GM03348 (cell line): ENCODE results near the gene FIGN.

Experiments
- DNase-seq: peaks from one replicate; pipeline ENCODE4 v3.0.0; 2012; ENCODE audit warnings: low spot score

FIGN gene

GRCh38 chr2:163736433-163737189, 803 bp upstream of the FIGN start:
- peak; percentile 77 for DNase-seq

GRCh38 chr2:163734881-163735684, 725 bp downstream of the FIGN start:
- no peak for DNase-seq

DNA sequence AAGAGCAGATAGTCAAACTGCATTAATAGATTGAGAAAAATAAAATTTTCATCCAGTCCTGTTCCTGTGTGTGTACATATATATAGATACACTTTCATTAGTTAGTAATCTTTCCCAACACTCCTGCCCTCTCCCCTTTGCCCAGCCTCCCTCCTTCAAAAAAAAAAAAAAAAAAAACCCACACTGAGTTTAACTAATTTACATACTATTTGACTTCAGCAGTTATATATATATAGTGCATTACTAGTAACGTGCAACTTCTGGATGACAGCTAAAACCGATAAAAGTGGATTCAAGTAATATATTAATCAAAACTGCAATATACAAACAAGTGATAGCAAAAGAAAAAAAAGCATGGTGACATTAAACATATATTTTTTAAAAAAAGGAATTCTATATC, 1.4 kb downstream of the FIGN start:
- DNase-seq = no peak

DNA sequence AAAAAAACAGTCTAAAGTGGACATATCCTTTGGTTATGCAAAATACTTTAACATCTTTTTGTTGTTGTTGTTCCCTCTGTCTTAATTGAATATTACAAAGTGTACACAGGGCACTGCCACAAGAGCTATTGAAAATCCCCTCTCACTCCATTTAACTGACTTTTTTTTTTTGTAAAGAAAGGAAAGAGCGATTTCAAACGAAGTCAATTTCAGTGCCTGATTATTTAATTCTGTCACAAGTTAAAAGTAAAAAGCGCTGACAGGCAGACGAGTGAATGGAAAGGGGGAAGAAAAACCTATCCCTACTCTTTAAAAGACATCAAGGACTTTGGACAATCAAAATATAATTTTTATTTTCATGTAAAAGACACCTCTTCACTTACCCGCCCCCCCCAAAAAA, 1.9 kb downstream of the FIGN start:
- no peak for DNase-seq

DNA sequence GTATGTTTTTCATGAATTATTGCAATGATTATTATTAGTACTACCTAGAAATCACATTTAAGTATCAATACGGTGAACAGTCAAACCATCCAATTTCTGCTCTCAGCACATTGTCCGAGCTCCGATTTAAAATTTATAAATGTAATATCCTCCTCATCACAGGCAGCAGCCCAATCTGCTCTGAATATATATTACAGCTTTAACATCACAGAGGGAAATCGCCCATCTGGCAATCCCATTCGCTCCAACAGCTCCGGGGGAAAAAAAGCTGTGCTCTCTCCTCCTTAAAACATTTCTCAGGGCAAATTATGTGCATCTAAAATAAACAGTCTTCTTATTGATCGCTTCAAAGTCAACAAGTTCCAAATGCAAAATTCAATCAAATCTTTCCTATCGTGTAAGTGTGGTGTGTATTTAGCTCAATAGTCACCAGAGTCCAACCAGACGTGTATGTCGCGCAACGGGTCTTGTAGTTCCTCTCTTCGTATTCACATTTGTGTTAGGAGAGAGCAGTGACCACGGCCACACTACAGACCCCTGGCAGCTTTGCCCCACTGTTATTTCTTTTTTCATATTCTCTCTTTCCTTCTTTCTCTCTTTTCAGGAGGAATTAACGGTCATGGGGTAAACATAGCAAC, 2.4 kb downstream of the FIGN start:
- no peak for DNase-seq

GRCh38 chr2:163732727-163733126, 3.1 kb downstream of the FIGN start:
- DNase-seq = no peak

- no peak for DNase-seq
Measured at GRCh38 chr2:163731735-163732134, 4.1 kb downstream of the FIGN start.

- no peak for DNase-seq
Measured at GRCh38 chr2:163730556-163730955, 5.3 kb downstream of the FIGN start.

DNA sequence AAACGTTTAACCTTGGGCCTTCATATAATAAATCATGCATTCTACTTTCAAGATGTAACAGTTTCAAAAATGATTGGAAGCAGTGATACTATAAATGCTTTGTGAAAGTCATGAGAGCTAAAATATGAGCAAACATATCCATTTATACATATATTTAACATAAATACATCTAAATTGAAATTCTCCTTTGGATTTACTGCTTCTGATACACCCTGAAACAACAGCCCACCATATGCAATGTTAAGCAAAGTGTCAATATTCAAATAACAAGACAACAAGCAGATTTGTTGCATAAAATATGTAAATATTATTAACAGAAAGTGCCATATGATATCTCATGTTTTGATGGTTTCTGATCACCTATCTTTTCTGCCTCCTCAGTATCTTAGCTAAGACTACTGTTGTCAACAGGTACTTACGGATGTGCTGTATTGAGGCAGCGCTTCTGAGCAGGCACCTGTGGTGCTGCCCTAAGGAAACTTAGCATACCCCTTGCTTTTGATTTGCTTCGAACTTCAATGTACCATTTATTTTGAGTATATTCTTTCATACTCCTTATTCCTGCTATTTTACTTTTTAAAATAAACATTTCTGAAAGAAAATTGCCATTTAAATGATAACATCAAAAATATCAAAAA, 6.1 kb downstream of the FIGN start:
- DNase-seq = no peak

GRCh38 chr2:163723881-163724280, 11.9 kb downstream of the FIGN start:
- DNase-seq = no peak

DNA sequence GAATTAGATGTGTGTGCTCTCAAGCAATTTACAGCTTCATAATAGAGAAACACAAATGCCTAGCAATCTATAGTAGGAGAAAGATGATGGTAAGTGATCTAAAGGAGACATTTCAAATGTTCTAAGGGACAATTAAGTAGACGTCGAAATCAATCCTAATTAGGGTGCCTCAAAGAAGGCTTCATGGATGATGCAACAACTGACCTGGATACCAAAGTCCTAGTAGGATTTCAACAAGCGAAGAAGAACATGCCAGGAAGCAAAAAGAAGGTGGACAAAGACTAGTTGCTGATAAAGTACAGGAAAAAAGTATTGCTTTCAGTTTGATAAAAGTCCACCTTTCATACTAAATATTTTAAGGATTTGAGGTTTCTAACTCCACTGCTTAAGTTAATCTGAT, 12.5 kb downstream of the FIGN start:
- no peak for DNase-seq

DNA sequence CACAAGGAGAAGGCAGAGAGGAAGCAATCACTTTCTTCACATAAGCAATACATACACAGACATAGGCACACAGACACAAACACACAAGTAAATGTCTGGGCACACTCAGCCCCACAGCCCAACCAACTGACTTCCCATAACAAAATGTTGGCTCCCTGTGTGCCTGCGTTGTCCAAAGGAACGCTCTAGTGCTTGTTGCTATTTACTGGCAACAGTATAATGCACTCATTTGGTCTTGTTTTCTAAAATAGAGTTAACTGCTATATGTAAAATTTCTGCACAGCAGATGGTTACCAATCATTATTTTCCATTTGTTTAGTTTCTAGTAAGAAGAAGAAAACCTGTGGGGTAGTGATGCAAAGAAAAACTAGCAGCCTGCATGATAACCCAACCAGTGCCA, 16.5 kb downstream of the FIGN start:
- no peak for DNase-seq

GRCh38 chr2:163717993-163718680, 17.7 kb downstream of the FIGN start:
- DNase-seq = no peak

DNA sequence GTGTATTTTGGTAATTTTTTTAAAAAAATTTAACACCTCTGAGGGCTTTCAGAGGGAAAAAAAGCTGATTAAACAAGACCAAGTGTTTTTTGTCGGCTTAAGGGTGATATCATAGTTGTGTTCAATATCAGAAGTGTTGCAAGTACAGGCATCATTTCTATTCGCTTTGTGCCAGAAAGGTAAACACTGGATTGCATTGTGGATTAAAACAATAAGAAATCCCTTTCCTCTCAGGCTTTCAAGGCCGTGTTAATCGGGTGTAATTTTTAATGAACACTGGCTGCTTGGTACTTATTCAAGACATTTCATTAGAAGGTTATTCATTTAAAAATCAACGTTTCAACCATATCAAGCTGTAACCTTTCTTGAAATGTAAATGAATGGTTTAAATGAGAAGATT, 18.3 kb downstream of the FIGN start:
- no peak for DNase-seq

GRCh38 chr2:163716101-163716500, 19.7 kb downstream of the FIGN start:
- no peak for DNase-seq

DNA sequence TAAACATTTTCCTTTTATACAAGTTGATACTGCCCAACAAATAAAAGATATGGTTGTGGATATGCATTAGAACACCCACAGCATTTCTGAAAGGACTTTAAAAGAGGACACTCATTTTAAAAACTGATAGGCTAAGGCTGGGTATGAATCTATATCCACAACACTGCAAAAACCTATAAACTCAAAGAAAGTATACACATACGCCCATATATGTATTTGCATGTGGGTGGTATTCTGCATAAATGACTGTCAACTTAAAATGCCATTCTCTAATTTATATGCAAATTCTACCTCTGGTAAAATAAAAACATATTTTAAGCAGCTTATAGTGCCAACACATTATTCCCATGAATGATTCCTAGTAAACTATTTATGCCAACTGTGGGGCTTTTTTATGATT, 20.1 kb downstream of the FIGN start:
- no peak for DNase-seq

DNA sequence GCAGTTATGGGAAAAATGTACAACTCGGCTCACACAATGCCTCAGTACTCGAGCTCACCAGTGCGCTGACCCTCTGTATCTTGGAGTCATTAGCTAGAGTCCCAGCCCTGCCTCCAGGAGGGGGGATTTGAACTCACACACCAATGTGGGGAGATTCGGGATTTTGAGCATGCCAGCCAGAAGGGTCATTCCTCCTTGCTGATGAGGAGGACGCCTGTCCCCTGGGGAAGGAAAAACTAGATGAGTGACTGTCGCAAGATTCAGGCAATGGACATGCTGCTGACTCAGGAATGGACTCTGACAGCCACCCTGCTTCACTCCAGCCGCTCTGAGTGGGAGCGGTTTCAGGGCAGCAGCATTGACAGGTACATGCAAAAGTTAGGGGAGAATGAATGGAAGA, 20.6 kb downstream of the FIGN start:
- DNase-seq = no peak

DNA sequence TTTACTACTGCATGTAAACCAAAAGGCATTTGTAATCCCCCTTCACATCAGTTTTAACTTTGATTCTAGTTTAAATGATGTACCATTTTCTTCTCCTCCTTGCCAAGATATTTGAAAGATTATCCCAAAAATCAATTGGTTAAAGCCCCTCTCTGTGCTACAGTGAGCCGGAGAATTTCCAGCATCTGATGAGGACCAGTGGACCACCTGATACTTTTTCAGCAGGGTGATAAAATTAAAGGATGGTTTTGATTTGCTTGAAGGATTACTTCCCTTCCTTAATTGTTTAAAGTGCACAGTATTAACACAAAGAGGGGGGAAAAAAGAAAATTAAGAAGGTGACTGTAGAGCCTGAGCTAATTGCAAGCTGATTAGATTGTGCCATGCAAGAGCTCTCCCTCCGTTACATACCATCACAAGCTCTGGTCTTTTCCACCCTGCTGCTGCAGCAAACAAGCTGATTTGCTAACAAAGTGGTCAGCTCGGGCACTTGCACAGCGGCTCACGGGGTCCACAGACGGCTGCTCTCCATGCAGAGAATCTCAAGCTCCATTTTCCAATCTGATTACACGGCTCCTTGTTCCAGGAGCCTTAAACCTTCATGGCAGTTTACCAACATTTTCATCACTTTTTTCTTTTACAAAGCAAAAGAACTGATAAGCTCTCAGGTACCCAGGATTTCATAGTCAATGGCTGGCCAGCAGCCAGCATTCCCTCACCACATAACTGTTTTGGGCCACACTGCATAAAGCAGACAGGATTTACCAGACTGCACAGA, 22.1 kb downstream of the FIGN start:
- DNase-seq = no peak

- no peak for DNase-seq
Measured at GRCh38 chr2:163711699-163712098, 24.1 kb downstream of the FIGN start.

DNA sequence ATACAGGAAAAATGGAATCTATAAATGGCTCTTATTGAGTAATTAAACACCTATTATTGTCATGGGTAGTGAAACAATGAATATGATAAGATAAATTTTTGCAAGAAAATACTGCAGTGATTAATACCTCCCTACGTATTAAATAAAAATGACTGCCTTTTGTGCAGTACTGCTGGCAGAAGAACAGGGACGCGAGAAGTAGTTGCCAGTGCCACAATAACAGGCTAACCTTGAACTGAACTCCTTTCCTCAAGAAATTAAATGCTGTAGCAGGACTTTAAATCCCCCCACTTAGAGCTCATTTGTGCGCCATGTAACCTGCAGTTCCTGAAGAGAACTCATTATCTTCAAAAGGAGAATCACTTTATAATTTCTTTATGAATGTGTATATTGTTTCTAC, 24.6 kb downstream of the FIGN start:
- no peak for DNase-seq

- no peak for DNase-seq
Measured at GRCh38 chr2:163709270-163709669, 26.5 kb downstream of the FIGN start.
